ENCODE measurements around the gene LRRC42.

GRCh38 chr1:53995683-53996082 lies 49.5 kb downstream of the LRRC42 start:
- TF ChIP-seq EZH2phosphoT487 (IDR thresholded peaks at IDR 0.05; ENCODE audit: insufficient read depth, low read depth) (no peak), EZH2 (IDR thresholded peaks at IDR 0.05; ENCODE audit: insufficient read depth, poor library complexity, severe bottlenecking) (no peak)
